Measurements from ENCODE around the gene UNK. TPM values are rescaled to one million over a fixed set of nuclear protein-coding genes. Genes with fewer than 3 reads are reported as not detected.

UNK gene
- polyA plus RNA-seq, 2 donors = 18.2 to 26.3 TPM

GRCh38 chr17:75840799-75841164 lies 56.2 kb downstream of the UNK start:
- peaks cover 0 to 21% of the 10 kb centered on the region in 2 donors for H3K4me1 ChIP-seq (ENCODE audit: control insufficient read depth in 2 of 2, insufficient read depth in 2 of 2, low read length in 1 of 2)
- no peaks in the 10 kb centered on the region for H3K9me3 ChIP-seq (ENCODE audit: control insufficient read depth in 2 of 2, insufficient read depth in 1 of 2, low read depth in 1 of 2, low read length in 1 of 2)
- no peak overlapping the region for H3K4me3 ChIP-seq (ENCODE audit: low read depth in 1 of 2, low read length in 2 of 2)
- H3K27ac ChIP-seq (ENCODE audit: low read depth in 2 of 2, low read length in 1 of 2) = no peak overlapping the region
- H3K36me3 ChIP-seq (ENCODE audit: control insufficient read depth in 2 of 2, insufficient read depth in 2 of 2, low read length in 1 of 2) = peaks cover 0 to 16% of the 10 kb centered on the region in 2 donors
- no peaks in the 10 kb centered on the region for H3K27me3 ChIP-seq (ENCODE audit: control insufficient read depth in 1 of 2, insufficient read depth in 2 of 2, low read length in 2 of 2)
- 67 to 69% methylated on average over 7 of the region's 7 CpGs for WGBS, 2 donors

GRCh38 chr17:75842411-75842810 lies 57.8 kb downstream of the UNK start:
- H3K27me3 ChIP-seq (ENCODE audit: control insufficient read depth in 1 of 2, insufficient read depth in 2 of 2, low read length in 2 of 2) = no peaks in the 10 kb centered on the region
- H3K4me1 ChIP-seq (ENCODE audit: control insufficient read depth in 2 of 2, insufficient read depth in 2 of 2, low read length in 1 of 2) = peaks cover 0 to 32% of the 10 kb centered on the region in 2 donors
- no peak overlapping the region for H3K4me3 ChIP-seq (ENCODE audit: low read depth in 1 of 2, low read length in 2 of 2)
- no peak overlapping the region for H3K27ac ChIP-seq (ENCODE audit: low read depth in 2 of 2, low read length in 1 of 2)
- WGBS, 2 donors = 87 to 88% methylated on average over 18 of the region's 18 CpGs
- no peaks in the 10 kb centered on the region for H3K9me3 ChIP-seq (ENCODE audit: control insufficient read depth in 2 of 2, insufficient read depth in 1 of 2, low read depth in 1 of 2, low read length in 1 of 2)
- H3K36me3 ChIP-seq (ENCODE audit: control insufficient read depth in 2 of 2, insufficient read depth in 2 of 2, low read length in 1 of 2) = peaks cover 9 to 22% of the 10 kb centered on the region in 2 donors

- Histone ChIP-seq H3K9me3 (ENCODE audit: control insufficient read depth in 2 of 2, insufficient read depth in 1 of 2, low read depth in 1 of 2, low read length in 1 of 2) (no peaks in the 10 kb centered on the region), H3K27ac (ENCODE audit: low read depth in 2 of 2, low read length in 1 of 2) (peak overlapping the region; percentile 93 to 96), H3K27me3 (ENCODE audit: control insufficient read depth in 1 of 2, insufficient read depth in 2 of 2, low read length in 2 of 2) (no peaks in the 10 kb centered on the region), H3K36me3 (ENCODE audit: control insufficient read depth in 2 of 2, insufficient read depth in 2 of 2, low read length in 1 of 2) (peaks cover 10 to 29% of the 10 kb centered on the region in 2 donors), H3K4me1 (ENCODE audit: control insufficient read depth in 2 of 2, insufficient read depth in 2 of 2, low read length in 1 of 2) (peaks cover 0 to 35% of the 10 kb centered on the region in 2 donors), H3K4me3 (ENCODE audit: low read depth in 1 of 2, low read length in 2 of 2) (peak overlapping the region; percentile 40 to 48)
- 75 to 78% methylated on average over 22 of the region's 22 CpGs for WGBS, 2 donors
These were observed 58.5 kb downstream of the UNK start for GRCh38 chr17:75842963-75843576.

- no peaks in the 10 kb centered on the region for H3K9me3 ChIP-seq (ENCODE audit: control insufficient read depth in 2 of 2, insufficient read depth in 1 of 2, low read depth in 1 of 2, low read length in 1 of 2)
- peak within 1 kb of the TSS; percentile 96 to 99 for H3K27ac ChIP-seq (ENCODE audit: low read depth in 2 of 2, low read length in 1 of 2)
- H3K36me3 ChIP-seq (ENCODE audit: control insufficient read depth in 2 of 2, insufficient read depth in 2 of 2, low read length in 1 of 2) = peaks cover 12 to 36% of the 10 kb centered on the region in 2 donors
- H3K27me3 ChIP-seq (ENCODE audit: control insufficient read depth in 1 of 2, insufficient read depth in 2 of 2, low read length in 2 of 2) = no peaks in the 10 kb centered on the region
- H3K4me1 ChIP-seq (ENCODE audit: control insufficient read depth in 2 of 2, insufficient read depth in 2 of 2, low read length in 1 of 2) = peaks cover 0 to 35% of the 10 kb centered on the region in 2 donors
- 53 to 59% methylated on average over 32 to 35 of the region's 35 CpGs for WGBS, 2 donors
- peak within 1 kb of the TSS; percentile 40 to 48 for H3K4me3 ChIP-seq (ENCODE audit: low read depth in 1 of 2, low read length in 2 of 2)
These were observed 59.2 kb downstream of the UNK start, which contains the start of gene UNC13D for GRCh38 chr17:75843577-75844529. UNC13D (minus strand) TSS chr17:75844404; CDS start chr17:75844337, 67 bp downstream.

- Histone ChIP-seq H3K36me3 (ENCODE audit: control insufficient read depth in 2 of 2, insufficient read depth in 2 of 2, low read length in 1 of 2) (peaks cover 18 to 41% of the 10 kb centered on the region in 2 donors), H3K27me3 (ENCODE audit: control insufficient read depth in 1 of 2, insufficient read depth in 2 of 2, low read length in 2 of 2) (no peaks in the 10 kb centered on the region), H3K9me3 (ENCODE audit: control insufficient read depth in 2 of 2, insufficient read depth in 1 of 2, low read depth in 1 of 2, low read length in 1 of 2) (no peaks in the 10 kb centered on the region), H3K4me3 (ENCODE audit: low read depth in 1 of 2, low read length in 2 of 2) (peak overlapping the region; percentile 40 to 48), H3K27ac (ENCODE audit: low read depth in 2 of 2, low read length in 1 of 2) (peak overlapping the region; percentile 96 to 99), H3K4me1 (ENCODE audit: control insufficient read depth in 2 of 2, insufficient read depth in 2 of 2, low read length in 1 of 2) (peaks cover 0 to 35% of the 10 kb centered on the region in 2 donors)
- 21 to 24% methylated on average over 12 to 14 of the region's 14 CpGs for WGBS, 2 donors
These were observed 60.0 kb downstream of the UNK start for GRCh38 chr17:75844530-75845057.

GRCh38 chr17:75845058-75845711 lies 60.6 kb downstream of the UNK start:
- H3K4me3 ChIP-seq (ENCODE audit: low read depth in 1 of 2, low read length in 2 of 2) = no peak overlapping the region
- 22% methylated on average over 21 of the region's 21 CpGs for WGBS, 2 donors
- peaks cover 0 to 35% of the 10 kb centered on the region in 2 donors for H3K4me1 ChIP-seq (ENCODE audit: control insufficient read depth in 2 of 2, insufficient read depth in 2 of 2, low read length in 1 of 2)
- H3K36me3 ChIP-seq (ENCODE audit: control insufficient read depth in 2 of 2, insufficient read depth in 2 of 2, low read length in 1 of 2) = peaks cover 18 to 39% of the 10 kb centered on the region in 2 donors
- no peaks in the 10 kb centered on the region for H3K9me3 ChIP-seq (ENCODE audit: control insufficient read depth in 2 of 2, insufficient read depth in 1 of 2, low read depth in 1 of 2, low read length in 1 of 2)
- peak overlapping the region; percentile 96 to 99 for H3K27ac ChIP-seq (ENCODE audit: low read depth in 2 of 2, low read length in 1 of 2)
- H3K27me3 ChIP-seq (ENCODE audit: control insufficient read depth in 1 of 2, insufficient read depth in 2 of 2, low read length in 2 of 2) = no peaks in the 10 kb centered on the region

- no peaks in the 10 kb centered on the region for H3K27me3 ChIP-seq (ENCODE audit: control insufficient read depth in 1 of 2, insufficient read depth in 2 of 2, low read length in 2 of 2)
- peaks cover 23 to 42% of the 10 kb centered on the region in 2 donors for H3K36me3 ChIP-seq (ENCODE audit: control insufficient read depth in 2 of 2, insufficient read depth in 2 of 2, low read length in 1 of 2)
- no peak overlapping the region for H3K4me3 ChIP-seq (ENCODE audit: low read depth in 1 of 2, low read length in 2 of 2)
- H3K9me3 ChIP-seq (ENCODE audit: control insufficient read depth in 2 of 2, insufficient read depth in 1 of 2, low read depth in 1 of 2, low read length in 1 of 2) = no peaks in the 10 kb centered on the region
- H3K4me1 ChIP-seq (ENCODE audit: control insufficient read depth in 2 of 2, insufficient read depth in 2 of 2, low read length in 1 of 2) = peaks cover 0 to 35% of the 10 kb centered on the region in 2 donors
- peak overlapping the region; percentile 92 to 96 for H3K27ac ChIP-seq (ENCODE audit: low read depth in 2 of 2, low read length in 1 of 2)
- 71 to 75% methylated on average over 20 to 22 of the region's 22 CpGs for WGBS, 2 donors
These were observed 61.5 kb downstream of the UNK start for GRCh38 chr17:75845933-75846691.

- Histone ChIP-seq H3K4me3 (ENCODE audit: low read depth in 1 of 2, low read length in 2 of 2) (no peak overlapping the region), H3K27ac (ENCODE audit: low read depth in 2 of 2, low read length in 1 of 2) (peak overlapping the region; percentile 20 to 96), H3K36me3 (ENCODE audit: control insufficient read depth in 2 of 2, insufficient read depth in 2 of 2, low read length in 1 of 2) (peaks cover 26 to 46% of the 10 kb centered on the region in 2 donors), H3K4me1 (ENCODE audit: control insufficient read depth in 2 of 2, insufficient read depth in 2 of 2, low read length in 1 of 2) (peaks cover 0 to 35% of the 10 kb centered on the region in 2 donors), H3K9me3 (ENCODE audit: control insufficient read depth in 2 of 2, insufficient read depth in 1 of 2, low read depth in 1 of 2, low read length in 1 of 2) (no peaks in the 10 kb centered on the region), H3K27me3 (ENCODE audit: control insufficient read depth in 1 of 2, insufficient read depth in 2 of 2, low read length in 2 of 2) (no peaks in the 10 kb centered on the region)
- WGBS, 2 donors = 80 to 81% methylated on average over 34 of the region's 34 CpGs
These were observed 62.3 kb downstream of the UNK start for GRCh38 chr17:75846692-75847613.

Measured in esophagus (tissue), 2 donors.